ENCODE measurements around the gene PRTG.
"Not testable (repeated sequence)": the region's sequence is repeated elsewhere in the genome, so short reads cannot be mapped to it uniquely, and the experiment has no call there.

Gene PRTG

DNA sequence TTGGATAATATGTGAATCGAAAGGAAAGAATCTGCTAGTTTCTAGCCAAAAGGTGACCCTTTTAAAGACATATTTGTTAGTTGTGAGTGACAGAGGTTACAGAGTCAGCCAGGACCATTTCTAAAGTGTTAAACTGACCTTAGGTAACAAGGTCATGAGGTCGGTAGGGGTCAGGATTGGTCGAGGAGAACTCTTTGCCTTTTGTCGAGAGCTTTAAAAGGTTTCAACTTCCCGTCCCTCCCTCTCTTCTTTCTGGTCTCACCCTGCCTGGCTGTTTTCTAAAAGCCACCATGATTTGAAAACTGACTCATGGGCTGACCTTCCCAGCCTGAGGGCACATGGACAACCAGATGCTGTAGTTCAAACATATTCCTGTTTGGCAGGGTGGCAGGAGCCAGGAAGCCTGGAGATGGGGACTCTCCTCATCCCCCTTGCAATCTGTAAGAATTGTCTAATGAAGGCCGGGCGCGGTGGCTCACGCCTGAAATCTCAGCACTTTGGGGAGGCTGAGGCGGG is 25.8 kb upstream of the PRTG start:
- TF ChIP-seq, protein P1, sequence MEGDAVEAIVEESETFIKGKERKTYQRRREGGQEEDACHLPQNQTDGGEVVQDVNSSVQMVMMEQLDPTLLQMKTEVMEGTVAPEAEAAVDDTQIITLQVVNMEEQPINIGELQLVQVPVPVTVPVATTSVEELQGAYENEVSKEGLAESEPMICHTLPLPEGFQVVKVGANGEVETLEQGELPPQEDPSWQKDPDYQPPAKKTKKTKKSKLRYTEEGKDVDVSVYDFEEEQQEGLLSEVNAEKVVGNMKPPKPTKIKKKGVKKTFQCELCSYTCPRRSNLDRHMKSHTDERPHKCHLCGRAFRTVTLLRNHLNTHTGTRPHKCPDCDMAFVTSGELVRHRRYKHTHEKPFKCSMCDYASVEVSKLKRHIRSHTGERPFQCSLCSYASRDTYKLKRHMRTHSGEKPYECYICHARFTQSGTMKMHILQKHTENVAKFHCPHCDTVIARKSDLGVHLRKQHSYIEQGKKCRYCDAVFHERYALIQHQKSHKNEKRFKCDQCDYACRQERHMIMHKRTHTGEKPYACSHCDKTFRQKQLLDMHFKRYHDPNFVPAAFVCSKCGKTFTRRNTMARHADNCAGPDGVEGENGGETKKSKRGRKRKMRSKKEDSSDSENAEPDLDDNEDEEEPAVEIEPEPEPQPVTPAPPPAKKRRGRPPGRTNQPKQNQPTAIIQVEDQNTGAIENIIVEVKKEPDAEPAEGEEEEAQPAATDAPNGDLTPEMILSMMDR (IDR thresholded peaks at IDR 0.05; ENCODE audit: insufficient read depth, low read depth, low read length, missing control alignments): no peak
- DNase-seq (ENCODE audit: low read depth): peak; percentile 26
- H3K4me3 ChIP-seq (ENCODE audit: low read length): no peak overlapping the region

DNA sequence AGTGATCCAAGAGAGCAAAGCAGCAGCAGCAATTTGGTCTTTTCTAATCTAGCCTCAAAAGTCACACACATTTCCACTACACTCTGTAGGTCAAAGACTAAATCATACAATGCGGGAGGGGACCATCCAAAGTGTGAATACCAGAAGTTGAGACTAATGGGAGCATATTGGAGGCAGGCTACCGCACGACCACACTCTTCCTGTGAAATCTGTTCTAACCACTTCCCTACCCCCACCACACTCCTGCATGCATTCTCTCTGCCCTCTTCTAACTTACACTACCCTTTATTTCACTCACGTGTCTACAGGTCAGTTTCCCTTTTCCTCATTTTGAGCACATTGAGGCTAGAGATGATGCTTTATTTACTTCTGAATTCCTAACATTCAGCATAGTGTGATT is 23.7 kb upstream of the PRTG start:
- no peak overlapping the region for H3K4me3 ChIP-seq (ENCODE audit: low read length)
- DNase-seq (ENCODE audit: low read depth): no peak
- TF ChIP-seq, protein P1 (IDR thresholded peaks at IDR 0.05; ENCODE audit: insufficient read depth, low read depth, low read length, missing control alignments): no peak

DNA sequence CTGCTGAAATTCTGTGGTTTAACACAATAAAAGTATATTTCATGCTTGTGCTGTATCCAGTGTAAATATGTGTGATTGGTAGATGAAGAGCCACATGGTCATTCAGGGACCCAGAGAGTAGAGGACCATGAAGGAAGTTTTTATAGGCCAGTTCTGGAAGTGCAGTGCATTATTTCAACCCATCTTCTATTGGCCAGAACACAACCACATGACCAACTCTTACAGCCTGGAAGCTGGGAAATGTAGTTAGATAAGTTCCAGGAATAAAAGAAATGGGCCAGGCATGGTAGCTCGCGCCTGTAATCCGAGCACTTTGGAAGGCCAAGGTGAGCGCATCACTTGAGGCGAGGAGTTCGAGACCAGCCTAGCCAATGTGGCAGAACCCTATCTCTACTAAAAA is 21.4 kb upstream of the PRTG start:
- TF ChIP-seq, protein P1 (IDR thresholded peaks at IDR 0.05; ENCODE audit: insufficient read depth, low read depth, low read length, missing control alignments): no peak
- no peak overlapping the region for H3K4me3 ChIP-seq (ENCODE audit: low read length)
- no peak for DNase-seq (ENCODE audit: low read depth)

DNA sequence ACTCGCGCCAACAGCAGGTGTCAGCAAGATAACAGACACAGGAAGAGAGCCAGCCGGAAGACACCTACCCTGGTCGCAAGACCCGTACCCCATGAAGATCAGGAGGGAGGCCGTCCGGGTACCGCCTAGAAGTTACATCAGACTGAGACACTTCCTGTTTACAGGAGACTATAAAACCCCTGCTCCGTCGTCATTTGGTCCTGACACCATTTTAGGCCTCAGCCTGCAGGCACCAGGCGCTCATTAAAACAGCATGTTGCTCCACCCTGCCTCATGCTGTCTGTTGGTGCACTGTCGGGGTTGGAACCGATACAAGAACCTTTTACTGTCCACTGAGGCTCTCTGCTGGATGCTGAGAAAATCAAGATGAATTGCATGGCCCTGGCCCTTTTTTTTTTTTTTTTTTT is 15.6 kb upstream of the PRTG start:
- TF ChIP-seq, protein P1 (IDR thresholded peaks at IDR 0.05; ENCODE audit: insufficient read depth, low read depth, low read length, missing control alignments): no peak
- H3K4me3 ChIP-seq (ENCODE audit: low read length): no peak overlapping the region
- DNase-seq (ENCODE audit: low read depth): no peak

DNA sequence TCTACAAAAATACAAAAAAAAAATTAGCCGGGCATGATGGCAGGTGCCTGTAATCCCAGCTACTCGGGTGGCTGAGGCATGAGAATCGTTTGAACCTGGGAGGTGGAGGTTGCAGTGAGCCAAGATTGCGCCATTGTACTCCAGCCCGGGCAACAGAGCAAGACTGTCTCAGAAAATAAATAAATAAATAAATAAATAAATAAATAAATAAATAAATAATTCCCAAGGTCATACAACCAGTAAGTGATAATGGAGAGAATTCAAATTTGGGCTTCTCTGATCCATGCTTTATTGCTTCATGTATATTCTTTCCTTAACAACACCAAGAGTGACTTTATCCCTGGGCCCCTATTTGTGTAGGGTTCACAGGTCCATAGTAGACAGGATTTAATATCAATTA is 10.5 kb upstream of the PRTG start:
- H3K4me3 ChIP-seq (ENCODE audit: low read length); DNase-seq (ENCODE audit: low read depth): not testable (repeated sequence)

DNA sequence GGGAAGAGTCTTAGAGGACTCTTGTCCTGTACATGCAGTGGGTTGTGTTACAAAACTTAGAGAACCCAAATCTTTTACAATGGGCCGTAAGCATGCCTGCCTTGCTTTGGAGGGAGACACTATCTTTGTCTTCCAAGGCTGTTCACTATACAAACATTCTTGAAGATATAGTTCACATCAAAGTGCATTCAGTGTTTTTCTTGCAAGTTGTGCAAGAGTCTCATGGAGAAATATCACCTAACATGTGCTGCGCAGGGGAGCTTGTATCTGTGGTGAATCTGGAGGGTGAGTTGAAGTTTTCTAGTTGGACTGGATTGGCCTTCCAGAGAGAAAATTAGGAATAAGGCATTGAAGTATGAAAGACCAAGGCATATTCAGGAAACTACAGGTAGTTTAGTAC is 7.8 kb upstream of the PRTG start:
- TF ChIP-seq, protein P1 (IDR thresholded peaks at IDR 0.05; ENCODE audit: insufficient read depth, low read depth, low read length, missing control alignments): no peak
- H3K4me3 ChIP-seq (ENCODE audit: low read length): no peak overlapping the region
- no peak for DNase-seq (ENCODE audit: low read depth)

DNA sequence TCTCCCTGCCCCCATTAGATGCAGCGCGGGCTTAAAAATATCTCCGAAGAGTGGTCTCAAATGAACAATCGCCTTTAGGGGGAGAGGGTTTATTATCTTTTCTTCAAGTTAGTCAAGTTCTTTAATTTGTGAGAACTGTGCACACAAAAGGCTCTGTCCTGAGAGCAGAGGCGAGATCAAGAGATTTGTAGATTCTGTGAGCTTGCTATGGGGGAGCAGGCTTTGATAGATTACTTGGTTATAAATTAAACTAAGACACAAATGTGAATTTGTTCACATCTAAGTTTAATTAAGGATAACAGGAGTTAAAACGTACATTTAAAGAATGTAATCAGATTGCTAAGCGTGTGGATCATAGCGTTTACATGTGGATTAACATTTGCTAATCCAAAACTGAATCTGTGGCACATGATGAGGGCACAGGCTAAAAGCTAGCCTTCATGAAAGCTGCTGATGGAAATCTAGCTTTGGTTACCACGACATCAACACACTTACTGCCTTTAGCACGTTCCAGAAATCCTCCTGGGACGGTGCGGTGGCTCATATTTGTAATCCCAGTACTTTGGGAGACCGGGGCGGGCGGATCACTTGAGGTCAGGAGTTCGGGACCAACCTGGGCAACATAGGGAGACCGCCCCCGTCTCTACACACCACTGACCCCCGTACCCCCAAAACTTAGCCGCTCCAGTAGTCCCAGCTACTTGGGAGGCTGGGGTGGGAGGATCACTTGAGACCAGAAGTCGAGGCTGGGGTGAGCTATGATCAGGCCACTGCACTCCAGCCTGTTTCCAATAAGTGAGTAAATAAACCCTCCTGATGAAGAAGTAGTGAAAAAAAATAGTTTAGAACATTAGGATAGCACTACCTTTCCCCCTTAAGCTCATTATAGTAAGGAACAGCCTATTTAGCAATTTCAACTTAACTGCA is 1.0 kb upstream of the PRTG start:
- H3K4me3 ChIP-seq (ENCODE audit: low read length): no peak overlapping the region
- no peak for DNase-seq (ENCODE audit: low read depth)
- TF ChIP-seq, protein P1 (IDR thresholded peaks at IDR 0.05; ENCODE audit: insufficient read depth, low read depth, low read length, missing control alignments): no peak

All from epithelial cell of esophagus (primary cell).